Measurements from ENCODE around the gene ALK. TPM values are rescaled to one million over a fixed set of nuclear protein-coding genes. Genes with fewer than 3 reads are reported as not detected.

ALK gene
- total RNA-seq, result not detected in 2 replicates

GRCh38 chr2:29921560-29921915 is at the start of gene ALK:
Gene ALK, minus strand, starts transcription at chr2:29921586. Its CDS starts 927 bp downstream, at chr2:29920659.

Small RNA genes lying within 50 kb of the gene (small RNA-seq; reads per million reads assigned to genes)
- not detected for gene RN7SL516P

Other genes with a start within 250 kb of the ALK start
- 69.8 and 78.4 TPM in 2 replicates for gene YPEL5, start 225.4 kb upstream of the ALK start, total RNA-seq

All from vein endothelial cell (primary cell).